Eye (tissue), 1 donor: ENCODE measurements around the gene PRR22.
"Not testable (repeated sequence)": the region's sequence is repeated elsewhere in the genome, so short reads cannot be mapped to it uniquely, and the experiment has no call there.

ENCODE experiments used
- DNase-seq: peaks from one replicate; pipeline ENCODE4 v3.0.0-alpha.2; 2015

The PRR22 gene

DNA sequence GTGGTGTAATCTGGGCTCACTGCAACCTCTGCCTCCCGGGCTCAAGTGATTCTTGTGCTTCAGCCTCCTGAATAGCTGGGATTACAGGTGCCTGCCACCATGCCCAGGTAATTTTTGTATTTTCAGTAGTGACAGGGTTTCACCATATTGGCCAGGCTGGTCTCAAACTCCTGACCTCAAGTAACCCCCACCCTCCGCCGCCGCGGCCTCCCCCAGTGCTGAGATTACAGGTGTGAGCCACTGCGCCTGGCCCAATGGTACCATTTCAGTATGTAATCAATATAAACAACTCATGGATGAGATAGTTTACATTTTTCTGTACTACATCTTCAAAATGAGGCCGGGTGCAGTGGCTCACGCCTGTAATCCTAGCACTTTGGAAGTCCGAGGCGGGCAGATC, 39.5 kb downstream of the PRR22 start:
- DNase-seq = not testable (repeated sequence)

DNA sequence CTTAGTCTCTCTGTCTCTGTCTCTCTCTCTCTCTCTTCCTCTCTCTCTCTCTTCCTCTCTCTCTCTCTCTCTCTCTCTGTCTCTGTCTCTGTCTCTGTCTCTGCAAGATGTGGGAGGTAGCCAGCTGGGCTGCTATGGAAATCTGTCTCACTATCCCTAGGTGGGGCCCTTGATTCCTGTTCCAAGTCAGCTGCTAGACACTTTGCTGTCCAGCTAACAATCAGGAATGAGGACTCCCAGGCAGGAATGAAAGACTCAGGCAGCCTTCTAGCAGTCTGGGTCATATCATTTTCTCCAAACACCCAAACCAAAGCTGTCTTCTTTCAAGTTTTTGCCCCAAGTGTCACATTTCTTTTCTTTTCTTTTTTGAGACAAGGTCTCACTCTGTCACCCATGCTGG, 40.9 kb downstream of the PRR22 start:
- no peak for DNase-seq

DNA sequence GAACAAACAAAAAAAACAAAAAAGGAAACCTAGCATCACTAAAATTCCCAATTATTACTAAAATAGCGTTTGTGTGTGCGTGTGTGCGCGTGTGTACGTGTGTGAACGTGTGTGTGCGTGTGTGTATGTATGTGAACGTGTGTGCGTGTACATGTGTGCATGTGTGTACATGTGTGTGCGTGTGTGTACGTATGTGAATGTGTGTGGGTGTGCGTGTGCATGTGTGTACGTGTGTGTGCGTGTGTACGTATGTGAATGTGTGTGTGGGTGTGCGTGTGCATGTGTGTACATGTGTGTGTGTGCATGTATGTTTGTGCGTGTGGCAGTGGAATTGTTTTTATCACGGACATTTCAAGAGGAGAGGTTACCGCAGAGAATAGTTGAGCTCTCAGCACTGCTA, 42.5 kb downstream of the PRR22 start:
- DNase-seq = no peak

DNA sequence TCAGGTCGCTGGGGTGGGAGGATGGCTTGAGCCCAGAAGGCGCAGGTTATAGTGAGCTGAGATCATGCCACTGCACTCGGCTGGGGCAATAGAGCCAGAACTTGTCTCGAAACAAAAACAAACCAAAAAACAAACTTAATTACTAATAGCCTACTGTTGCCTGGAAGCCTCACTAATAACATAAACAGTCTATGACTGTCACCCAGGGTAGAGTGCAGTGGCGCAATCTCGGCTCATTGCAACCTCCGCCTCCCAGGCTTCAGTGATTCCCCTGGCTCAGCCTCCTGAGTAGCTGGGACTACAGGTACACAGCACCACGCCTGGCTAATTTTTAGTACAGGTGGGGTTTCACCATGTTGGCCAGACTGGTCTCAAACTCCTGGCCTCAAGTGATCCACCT, 46.1 kb downstream of the PRR22 start:
- DNase-seq = no peak

DNA sequence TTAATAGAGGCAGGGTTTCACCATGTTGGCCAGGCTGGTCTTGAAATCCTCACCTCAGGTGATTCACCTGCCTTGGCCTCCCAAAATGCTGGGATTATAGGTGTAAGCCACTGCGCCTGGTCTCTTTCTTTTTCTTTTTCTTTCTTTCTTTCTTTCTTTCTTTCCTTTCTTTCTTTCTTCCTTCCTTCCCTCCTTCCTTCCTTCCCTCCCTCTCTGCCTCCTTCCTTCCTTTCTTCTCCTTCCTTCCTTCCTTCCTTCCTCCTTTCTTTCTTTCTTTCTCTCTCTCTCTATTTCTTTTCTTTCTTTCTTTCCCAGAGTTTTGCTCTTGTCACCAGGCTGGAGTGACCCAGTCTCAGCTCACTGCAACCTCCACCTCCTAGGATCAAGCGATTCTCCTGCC, 51.4 kb downstream of the PRR22 start:
- not testable (repeated sequence) for DNase-seq
